Adipocyte (in vitro differentiated cells): ENCODE data around the gene MOB1A.
A peak's percentile ranks its signal among the peaks of the same experiment; 100 is the strongest.
"Not testable (repeated sequence)": the region's sequence is repeated elsewhere in the genome, so short reads cannot be mapped to it uniquely, and the experiment has no call there.

ENCODE experiments used
- DNase-seq: peaks from one replicate; pipeline ENCODE4 v3.0.0-alpha.2; 2015; ENCODE audit warnings: low read depth
- H3K27me3 ChIP-seq: replicated peaks from 2 replicates; pipeline ENCODE4 v1.7.0; 2013; ENCODE audit warnings: mild to moderate bottlenecking, low read length, moderate library complexity; ENCODE audit not compliant: control insufficient read depth, insufficient read depth
- H3K36me3 ChIP-seq: 2 replicates; pipeline ENCODE4 v1.7.0; 2013; ENCODE audit warnings: low read length, mild to moderate bottlenecking, moderate library complexity; ENCODE audit not compliant: control insufficient read depth, insufficient read depth, severe bottlenecking
- H3K4me1 ChIP-seq: 2 replicates; pipeline ENCODE4 v1.7.0; 2013; ENCODE audit warnings: mild to moderate bottlenecking, low read length, moderate library complexity; ENCODE audit not compliant: control insufficient read depth, insufficient read depth
- H3K4me3 ChIP-seq: 2 replicates; pipeline ENCODE4 v1.7.0; 2013; ENCODE audit warnings: mild to moderate bottlenecking, low read length, moderate library complexity
- H3K9ac ChIP-seq: 2 replicates; pipeline ENCODE4 v1.7.0; 2013; ENCODE audit warnings: mild to moderate bottlenecking, low read length, moderate library complexity
- H3K9me3 ChIP-seq: 2 replicates; pipeline ENCODE4 v1.7.0; 2013; ENCODE audit warnings: mild to moderate bottlenecking, low read length, moderate library complexity; ENCODE audit not compliant: control insufficient read depth

Gene MOB1A

GRCh38 chr2:74215771-74216170 lies 37.1 kb upstream of the MOB1A start:
- not testable (repeated sequence) for H3K4me3 ChIP-seq, H3K4me1 ChIP-seq, H3K27me3 ChIP-seq, H3K9ac ChIP-seq, DNase-seq, H3K9me3 ChIP-seq
- H3K36me3 ChIP-seq, result peaks cover 85% of the 10 kb centered on the region

GRCh38 chr2:74212702-74213410 lies 34.2 kb upstream of the MOB1A start:
- DNase-seq, result no peak
- no peak overlapping the region for H3K9ac ChIP-seq
- H3K27me3 ChIP-seq, result no peaks in the 10 kb centered on the region
- H3K36me3 ChIP-seq, result peaks cover 95% of the 10 kb centered on the region
- no peaks in the 10 kb centered on the region for H3K4me1 ChIP-seq
- no peaks in the 10 kb centered on the region for H3K9me3 ChIP-seq
- no peak overlapping the region for H3K4me3 ChIP-seq

GRCh38 chr2:74206180-74206688 lies 27.6 kb upstream of the MOB1A start:
- Histone ChIP-seq H3K4me3 (no peak overlapping the region), H3K9ac (no peak overlapping the region), H3K4me1 (peaks cover 37% of the 10 kb centered on the region), H3K27me3 (no peaks in the 10 kb centered on the region), H3K9me3 (no peaks in the 10 kb centered on the region), H3K36me3 (peaks cover 69% of the 10 kb centered on the region)
- DNase-seq, result peak; percentile 48

DNA sequence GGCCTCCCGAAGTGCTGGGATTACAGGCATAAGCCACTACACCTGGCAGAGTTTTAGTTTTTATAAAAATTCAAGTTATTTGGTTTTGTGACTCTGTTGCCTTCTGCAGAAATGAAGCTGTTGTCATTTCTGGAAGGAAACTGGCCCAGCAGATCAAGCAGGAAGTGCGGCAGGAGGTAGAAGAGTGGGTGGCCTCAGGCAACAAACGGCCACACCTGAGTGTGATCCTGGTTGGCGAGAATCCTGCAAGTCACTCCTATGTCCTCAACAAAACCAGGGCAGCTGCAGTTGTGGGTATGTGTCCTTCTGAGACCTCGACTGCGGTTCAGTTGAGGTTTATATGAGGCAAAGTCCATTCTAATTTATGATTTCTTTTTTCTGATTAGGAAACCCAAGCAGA lies 26.9 kb upstream of the MOB1A start:
- H3K4me3 ChIP-seq, result no peak overlapping the region
- peaks cover 63% of the 10 kb centered on the region for H3K36me3 ChIP-seq
- no peak overlapping the region for H3K9ac ChIP-seq
- no peak for DNase-seq
- no peaks in the 10 kb centered on the region for H3K9me3 ChIP-seq
- no peaks in the 10 kb centered on the region for H3K27me3 ChIP-seq
- H3K4me1 ChIP-seq, result peaks cover 44% of the 10 kb centered on the region

DNA sequence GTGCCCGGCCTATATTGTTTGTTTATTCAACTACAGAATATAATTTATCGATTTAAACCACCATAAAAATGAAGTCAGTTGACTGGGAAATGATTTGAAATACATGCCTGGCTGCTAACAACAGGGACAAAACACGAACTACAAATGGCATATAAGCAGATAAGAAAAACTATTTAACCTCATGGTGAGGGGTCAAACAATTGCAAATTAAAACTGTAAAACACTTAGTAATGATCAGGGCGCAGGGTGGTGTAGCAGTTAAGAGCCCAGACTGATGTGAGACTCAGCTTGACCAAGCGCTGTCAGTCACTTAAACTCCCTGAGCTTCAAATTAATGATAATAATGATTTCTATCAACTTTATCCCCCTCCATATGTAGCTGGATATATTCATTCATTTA lies 26.4 kb upstream of the MOB1A start:
- H3K27me3 ChIP-seq, result no peaks in the 10 kb centered on the region
- no peak for DNase-seq
- no peaks in the 10 kb centered on the region for H3K9me3 ChIP-seq
- peaks cover 58% of the 10 kb centered on the region for H3K36me3 ChIP-seq
- no peak overlapping the region for H3K4me3 ChIP-seq
- H3K9ac ChIP-seq, result no peak overlapping the region
- H3K4me1 ChIP-seq, result peaks cover 48% of the 10 kb centered on the region

- Histone ChIP-seq H3K4me1 (peaks cover 54% of the 10 kb centered on the region), H3K4me3 (no peak overlapping the region)
Observed at GRCh38 chr2:74204436-74204835, 25.8 kb upstream of the MOB1A start.

DNA sequence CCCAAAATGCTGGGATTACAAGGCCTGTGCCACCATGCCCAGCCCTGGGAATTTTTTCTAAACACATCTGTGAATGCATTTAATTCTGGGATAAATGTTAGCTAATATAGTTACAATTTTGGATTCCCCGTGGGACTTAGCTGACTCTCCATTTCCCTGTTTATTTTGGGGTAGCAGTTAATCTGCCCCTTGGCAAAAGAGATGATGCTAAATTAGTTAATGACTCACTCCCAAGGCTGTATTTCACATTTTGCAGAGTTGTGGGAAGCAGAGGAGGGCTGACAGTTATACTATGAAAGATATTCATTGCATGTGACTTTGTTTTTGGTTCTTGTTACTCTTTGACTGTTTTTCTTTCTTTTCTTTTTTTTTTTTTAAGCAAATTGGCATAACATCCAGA lies 22.9 kb upstream of the MOB1A start:
- Histone ChIP-seq H3K4me3 (peak overlapping the region; percentile 96), H3K9me3 (no peaks in the 10 kb centered on the region), H3K9ac (no peak overlapping the region), H3K36me3 (peaks cover 29% of the 10 kb centered on the region), H3K4me1 (peaks cover 57% of the 10 kb centered on the region), H3K27me3 (no peaks in the 10 kb centered on the region)
- peak; percentile 88 for DNase-seq

More at GRCh38 chr2:74204436-74204835, 25.8 kb upstream of the MOB1A start:
- Histone ChIP-seq H3K9ac (no peak overlapping the region), H3K36me3 (peaks cover 51% of the 10 kb centered on the region), H3K27me3 (no peaks in the 10 kb centered on the region), H3K9me3 (no peaks in the 10 kb centered on the region)
- DNase-seq, result no peak

- Histone ChIP-seq H3K9ac (peak overlapping the region; percentile 47), H3K27me3 (no peaks in the 10 kb centered on the region), H3K4me1 (peaks cover 53% of the 10 kb centered on the region), H3K36me3 (peaks cover 26% of the 10 kb centered on the region), H3K9me3 (no peaks in the 10 kb centered on the region), H3K4me3 (peak overlapping the region; percentile 96)
- no peak for DNase-seq
Observed at GRCh38 chr2:74201196-74201595, 22.5 kb upstream of the MOB1A start.

DNA sequence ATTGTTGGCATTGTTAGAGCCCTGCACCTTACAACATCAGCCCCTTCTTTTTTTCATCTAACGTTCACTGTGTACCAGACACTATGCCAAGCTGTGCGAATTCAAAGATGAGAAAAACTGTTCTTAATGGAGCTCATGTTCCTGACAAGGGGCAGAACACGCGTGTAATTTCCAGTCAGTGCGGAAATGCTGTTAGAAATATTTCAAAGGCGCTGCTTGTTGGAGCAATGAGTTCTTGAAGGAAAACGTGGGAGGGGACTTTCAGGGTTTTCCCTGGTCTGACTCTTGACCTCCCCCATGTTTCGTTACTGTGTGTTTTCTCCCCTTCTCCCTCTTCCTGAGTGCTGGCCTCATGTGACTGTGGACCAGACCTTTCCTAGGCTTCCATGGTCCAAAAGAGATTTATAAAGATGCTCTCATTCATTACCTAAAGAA lies 21.2 kb upstream of the MOB1A start:
- no peaks in the 10 kb centered on the region for H3K27me3 ChIP-seq
- H3K9ac ChIP-seq, result peak overlapping the region; percentile 98
- H3K4me3 ChIP-seq, result peak overlapping the region; percentile 96
- H3K4me1 ChIP-seq, result peaks cover 43% of the 10 kb centered on the region
- H3K36me3 ChIP-seq, result peaks cover 16% of the 10 kb centered on the region
- H3K9me3 ChIP-seq, result no peaks in the 10 kb centered on the region
- peak; percentile 60 for DNase-seq

DNA sequence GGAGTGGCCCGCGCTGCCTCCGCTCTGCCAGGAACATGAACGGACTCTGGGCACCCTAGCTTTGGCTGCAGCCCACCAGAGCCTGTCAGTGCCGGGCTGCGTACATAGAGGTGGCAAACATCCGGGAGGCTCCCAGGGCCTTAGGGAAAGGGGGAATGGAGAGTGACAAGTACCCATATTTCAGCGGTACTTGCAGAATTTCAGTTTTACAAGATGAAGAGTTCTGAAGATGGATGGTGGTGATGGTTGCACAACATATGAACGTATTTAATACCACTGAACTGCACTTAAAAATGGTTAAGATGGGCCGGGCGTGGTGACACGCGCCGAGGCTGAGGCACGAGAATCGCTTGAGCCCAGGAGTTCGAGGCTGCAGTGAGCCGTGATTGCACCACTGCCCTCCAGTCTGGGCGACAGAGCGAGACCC lies 20.6 kb upstream of the MOB1A start:
- peak overlapping the region; percentile 98 for H3K9ac ChIP-seq
- no peaks in the 10 kb centered on the region for H3K9me3 ChIP-seq
- H3K4me3 ChIP-seq, result peak overlapping the region; percentile 96
- H3K4me1 ChIP-seq, result peaks cover 41% of the 10 kb centered on the region
- H3K27me3 ChIP-seq, result no peaks in the 10 kb centered on the region
- DNase-seq, result no peak
- peaks cover 10% of the 10 kb centered on the region for H3K36me3 ChIP-seq

DNA sequence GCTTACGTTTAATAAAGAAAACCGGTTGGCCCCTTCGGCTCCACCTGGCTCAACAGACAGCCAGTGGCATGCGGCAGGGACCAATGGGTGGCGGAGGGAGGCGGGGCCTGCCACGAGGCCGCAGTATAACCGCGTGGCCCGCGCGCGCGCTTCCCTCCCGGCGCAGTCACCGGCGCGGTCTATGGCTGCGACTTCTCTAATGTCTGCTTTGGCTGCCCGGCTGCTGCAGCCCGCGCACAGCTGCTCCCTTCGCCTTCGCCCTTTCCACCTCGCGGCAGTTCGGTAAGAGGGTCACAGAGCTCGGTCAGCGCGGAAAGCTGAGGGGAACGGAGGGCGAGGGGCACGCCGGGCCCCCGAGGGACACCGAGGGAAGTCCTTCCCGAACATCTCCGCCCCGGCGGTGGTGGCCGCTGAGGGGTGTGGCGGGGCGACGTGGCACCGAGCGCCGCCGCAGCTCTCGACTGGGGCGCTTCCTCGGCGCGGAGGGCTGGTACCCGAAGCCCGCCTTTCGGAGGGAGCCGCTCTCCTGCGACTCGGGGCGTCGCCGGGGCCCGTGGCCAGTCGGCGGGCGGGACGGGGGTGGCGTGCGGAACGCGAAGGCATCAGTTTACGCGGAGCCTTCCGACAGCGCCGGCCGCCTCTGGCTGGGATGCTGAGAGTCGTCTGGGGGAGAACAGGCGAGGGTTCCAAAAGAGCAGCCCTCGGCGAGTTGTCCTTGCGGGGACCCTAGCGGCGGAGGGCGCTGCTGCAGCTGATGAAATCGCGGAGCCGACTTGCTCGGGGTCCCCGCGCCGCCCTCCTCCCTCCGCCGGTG lies 20.0 kb upstream of the MOB1A start, which contains the start of gene MTHFD2:
Gene MTHFD2, plus strand, starts transcription at position 155 of the 814 bp plus-strand sequence. Its CDS starts 27 bp downstream, at position 182.
- peak; percentile 98 for DNase-seq
- Histone ChIP-seq H3K9ac (peak within 1 kb of the TSS; percentile 98), H3K36me3 (peaks cover 9% of the 10 kb centered on the region), H3K4me3 (peak within 1 kb of the TSS; percentile 96), H3K27me3 (no peaks in the 10 kb centered on the region), H3K9me3 (no peaks in the 10 kb centered on the region), H3K4me1 (peaks cover 39% of the 10 kb centered on the region)
